PFSK-1 (cell line): Measurements from ENCODE around the gene LUZP2.

Experiments
- FOXP2 ChIP-seq: optimal IDR thresholded peaks from 2 replicates; pipeline ENCODE3; 2011; ENCODE audit warnings: borderline replicate concordance, control low read depth, inconsistent platforms; ENCODE audit not compliant: insufficient read depth; ENCODE audit errors: extremely low read length, extremely low read depth
- POLR2AphosphoS5 ChIP-seq: IDR thresholded peaks from 2 replicates; pipeline ENCODE4 v1.6.1; 2012; ENCODE audit warnings: low read depth, mild to moderate bottlenecking, control low read depth, low read length, moderate library complexity
- REST ChIP-seq, 2 experiments: IDR thresholded peaks; 2 replicates each; pipeline versions ENCODE4 v1.6.1 to v1.8.0; 2011 to 2012; ENCODE audit warnings: low read depth in 2 of 2, low read length in 2 of 2, control low read depth in 1 of 2, inconsistent platforms in 1 of 2, mild to moderate bottlenecking in 1 of 2, moderate library complexity in 1 of 2; ENCODE audit not compliant: insufficient read depth in 1 of 2
- SIN3A ChIP-seq: IDR thresholded peaks from 2 replicates; pipeline ENCODE4 v1.6.1; 2012; ENCODE audit warnings: mild to moderate bottlenecking, low read length, moderate library complexity, borderline replicate concordance; ENCODE audit not compliant: insufficient read depth
- TAF1 ChIP-seq: IDR thresholded peaks from 2 replicates; pipeline ENCODE4 v1.6.1; 2012; ENCODE audit warnings: low read length, control low read depth, borderline replicate concordance; ENCODE audit not compliant: insufficient read depth

Gene LUZP2

GRCh38 chr11:24819863-24820434 lies 323.1 kb downstream of the LUZP2 start:
- no peak for TF ChIP-seq POLR2AphosphoS5
- no peak for TF ChIP-seq TAF1
- TF ChIP-seq FOXP2, result no peak
- no peak for TF ChIP-seq SIN3A
- no peak for TF ChIP-seq REST (IDR thresholded peaks at IDR 0.05; ENCODE audit: insufficient read depth in 1 of 2, low read depth in 2 of 2, low read length in 2 of 2)

- TF ChIP-seq REST (IDR thresholded peaks at IDR 0.05; ENCODE audit: insufficient read depth in 1 of 2, low read depth in 2 of 2, low read length in 2 of 2), result no peak
- TF ChIP-seq FOXP2, result no peak
- TF ChIP-seq POLR2AphosphoS5, result no peak
- no peak for TF ChIP-seq SIN3A
- no peak for TF ChIP-seq TAF1
These were observed 323.7 kb downstream of the LUZP2 start for GRCh38 chr11:24820541-24820940.

- TF ChIP-seq REST (IDR thresholded peaks at IDR 0.05; ENCODE audit: insufficient read depth in 1 of 2, low read depth in 2 of 2, low read length in 2 of 2), result no peak
These were observed 332.2 kb downstream of the LUZP2 start for GRCh38 chr11:24828938-24829605.

- TF ChIP-seq SIN3A (no peak), FOXP2 (no peak), REST (IDR thresholded peaks at IDR 0.05; ENCODE audit: insufficient read depth in 1 of 2, low read depth in 2 of 2, low read length in 2 of 2) (no peak), TAF1 (no peak), POLR2AphosphoS5 (no peak)
These were observed 336.7 kb downstream of the LUZP2 start for GRCh38 chr11:24833573-24833972.

- TF ChIP-seq TAF1, result no peak
- TF ChIP-seq POLR2AphosphoS5, result no peak
- no peak for TF ChIP-seq REST (IDR thresholded peaks at IDR 0.05; ENCODE audit: insufficient read depth in 1 of 2, low read depth in 2 of 2, low read length in 2 of 2)
These were observed 340.3 kb downstream of the LUZP2 start for GRCh38 chr11:24837112-24837511.
